ENCODE results near the gene AGAP1. TPM values are rescaled to one million over a fixed set of nuclear protein-coding genes. Genes with fewer than 3 reads are reported as not detected.

The AGAP1 gene
- total and polyA plus RNA-seq, 2 donors = 1.7 to 3.0 TPM

- Histone ChIP-seq H3K4me3 (ENCODE audit: low read length in 2 of 2) (no peak overlapping the region), H3K27me3 (ENCODE audit: control insufficient read depth in 2 of 2, insufficient read depth in 1 of 2, low read length in 1 of 2) (no peaks in the 10 kb centered on the region), H3K4me1 (ENCODE audit: control insufficient read depth in 2 of 2, insufficient read depth in 2 of 2, low read length in 2 of 2) (no peaks in the 10 kb centered on the region), H3K27ac (ENCODE audit: low read depth in 1 of 2, low read length in 1 of 2) (no peak overlapping the region), H3K36me3 (ENCODE audit: control insufficient read depth in 2 of 2, insufficient read depth in 2 of 2, low read length in 1 of 2) (no peaks in the 10 kb centered on the region), H3K9me3 (ENCODE audit: control insufficient read depth in 2 of 2, insufficient read depth in 1 of 2, low read length in 1 of 2) (no peaks in the 10 kb centered on the region)
- no peak for DNase-seq (ENCODE audit: low read depth in 6 of 9, low spot score in 9 of 9)
- 95% methylated on average over 2 of the region's 2 CpGs for WGBS
Observed at GRCh38 chr2:236095504-236095903, 601.7 kb downstream of the AGAP1 start.

DNA sequence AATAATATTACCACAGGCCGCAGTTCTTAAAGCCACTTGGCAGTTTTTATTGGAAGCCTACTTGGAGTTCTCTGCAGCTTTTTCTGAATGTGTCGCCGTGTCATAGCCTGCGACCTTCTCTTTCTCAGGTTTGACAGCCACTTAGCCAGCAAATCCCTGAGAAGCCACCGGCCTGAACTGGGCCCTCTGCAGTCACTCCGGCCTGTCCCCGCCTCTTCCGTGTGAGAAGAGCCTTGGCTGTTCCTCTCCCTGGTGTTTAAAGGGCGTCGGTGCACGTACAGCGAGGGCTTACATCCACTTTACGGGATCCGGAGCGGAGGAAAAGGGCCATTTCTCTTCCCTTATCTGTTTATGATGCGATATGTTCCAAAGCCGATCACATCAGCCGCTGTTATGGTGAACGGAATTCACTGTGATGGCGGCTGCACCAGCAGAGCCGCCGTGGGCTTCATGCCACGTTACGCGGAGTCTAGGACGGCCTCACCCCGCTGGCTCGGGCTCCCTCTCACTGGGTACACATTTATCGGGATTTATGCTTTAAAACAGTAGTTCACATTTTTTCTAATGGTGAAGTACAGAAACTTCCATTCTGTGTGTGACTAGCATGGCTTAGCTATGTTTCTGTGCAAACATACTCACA is 607.6 kb downstream of the AGAP1 start:
- Histone ChIP-seq H3K36me3 (ENCODE audit: control insufficient read depth in 2 of 2, insufficient read depth in 2 of 2, low read length in 1 of 2) (no peaks in the 10 kb centered on the region), H3K27me3 (ENCODE audit: control insufficient read depth in 2 of 2, insufficient read depth in 1 of 2, low read length in 1 of 2) (no peaks in the 10 kb centered on the region), H3K4me3 (ENCODE audit: low read length in 2 of 2) (no peak overlapping the region), H3K27ac (ENCODE audit: low read depth in 1 of 2, low read length in 1 of 2) (no peak overlapping the region), H3K9me3 (ENCODE audit: control insufficient read depth in 2 of 2, insufficient read depth in 1 of 2, low read length in 1 of 2) (no peaks in the 10 kb centered on the region), H3K4me1 (ENCODE audit: control insufficient read depth in 2 of 2, insufficient read depth in 2 of 2, low read length in 2 of 2) (no peaks in the 10 kb centered on the region)
- WGBS = 96% methylated on average over 29 of the region's 29 CpGs
- DNase-seq (ENCODE audit: low read depth in 6 of 9, low spot score in 9 of 9) = no peak

- H3K4me3 ChIP-seq (ENCODE audit: low read length in 2 of 2) = no peak overlapping the region
- peaks cover 0 to 9% of the 10 kb centered on the region in 2 donors for H3K27me3 ChIP-seq (ENCODE audit: control insufficient read depth in 2 of 2, insufficient read depth in 1 of 2, low read length in 1 of 2)
- no peaks in the 10 kb centered on the region for H3K9me3 ChIP-seq (ENCODE audit: control insufficient read depth in 2 of 2, insufficient read depth in 1 of 2, low read length in 1 of 2)
- H3K27ac ChIP-seq (ENCODE audit: low read depth in 1 of 2, low read length in 1 of 2) = no peak overlapping the region
- DNase-seq (ENCODE audit: low read depth in 6 of 9, low spot score in 9 of 9) = no peak
- H3K36me3 ChIP-seq (ENCODE audit: control insufficient read depth in 2 of 2, insufficient read depth in 2 of 2, low read length in 1 of 2) = no peaks in the 10 kb centered on the region
- 94% methylated on average over 10 of the region's 10 CpGs for WGBS
- H3K4me1 ChIP-seq (ENCODE audit: control insufficient read depth in 2 of 2, insufficient read depth in 2 of 2, low read length in 2 of 2) = no peaks in the 10 kb centered on the region
Observed at GRCh38 chr2:236102971-236103370, 609.1 kb downstream of the AGAP1 start.

GRCh38 chr2:236103981-236104380 is 610.1 kb downstream of the AGAP1 start:
- Histone ChIP-seq H3K4me1 (ENCODE audit: control insufficient read depth in 2 of 2, insufficient read depth in 2 of 2, low read length in 2 of 2) (no peaks in the 10 kb centered on the region), H3K4me3 (ENCODE audit: low read length in 2 of 2) (no peak overlapping the region), H3K9me3 (ENCODE audit: control insufficient read depth in 2 of 2, insufficient read depth in 1 of 2, low read length in 1 of 2) (no peaks in the 10 kb centered on the region), H3K27ac (ENCODE audit: low read depth in 1 of 2, low read length in 1 of 2) (no peak overlapping the region), H3K27me3 (ENCODE audit: control insufficient read depth in 2 of 2, insufficient read depth in 1 of 2, low read length in 1 of 2) (peaks cover 0 to 19% of the 10 kb centered on the region in 2 donors), H3K36me3 (ENCODE audit: control insufficient read depth in 2 of 2, insufficient read depth in 2 of 2, low read length in 1 of 2) (no peaks in the 10 kb centered on the region)
- no peak for DNase-seq (ENCODE audit: low read depth in 6 of 9, low spot score in 9 of 9)
- 96% methylated on average over 9 of the region's 9 CpGs for WGBS

- WGBS = 95% methylated on average over 16 of the region's 16 CpGs
- no peaks in the 10 kb centered on the region for H3K4me1 ChIP-seq (ENCODE audit: control insufficient read depth in 2 of 2, insufficient read depth in 2 of 2, low read length in 2 of 2)
- H3K36me3 ChIP-seq (ENCODE audit: control insufficient read depth in 2 of 2, insufficient read depth in 2 of 2, low read length in 1 of 2) = no peaks in the 10 kb centered on the region
- H3K9me3 ChIP-seq (ENCODE audit: control insufficient read depth in 2 of 2, insufficient read depth in 1 of 2, low read length in 1 of 2) = no peaks in the 10 kb centered on the region
- no peak overlapping the region for H3K27ac ChIP-seq (ENCODE audit: low read depth in 1 of 2, low read length in 1 of 2)
- no peak overlapping the region for H3K4me3 ChIP-seq (ENCODE audit: low read length in 2 of 2)
- no peak for DNase-seq (ENCODE audit: low read depth in 6 of 9, low spot score in 9 of 9)
- H3K27me3 ChIP-seq (ENCODE audit: control insufficient read depth in 2 of 2, insufficient read depth in 1 of 2, low read length in 1 of 2) = peaks cover 0 to 24% of the 10 kb centered on the region in 2 donors
Observed at GRCh38 chr2:236105955-236106607, 612.2 kb downstream of the AGAP1 start.

GRCh38 chr2:236106761-236107160 is 612.9 kb downstream of the AGAP1 start:
- 84% methylated on average over 10 of the region's 10 CpGs for WGBS
- H3K4me1 ChIP-seq (ENCODE audit: control insufficient read depth in 2 of 2, insufficient read depth in 2 of 2, low read length in 2 of 2) = no peaks in the 10 kb centered on the region
- no peak overlapping the region for H3K4me3 ChIP-seq (ENCODE audit: low read length in 2 of 2)
- H3K27me3 ChIP-seq (ENCODE audit: control insufficient read depth in 2 of 2, insufficient read depth in 1 of 2, low read length in 1 of 2) = peaks cover 0 to 24% of the 10 kb centered on the region in 2 donors
- no peak overlapping the region for H3K27ac ChIP-seq (ENCODE audit: low read depth in 1 of 2, low read length in 1 of 2)
- H3K36me3 ChIP-seq (ENCODE audit: control insufficient read depth in 2 of 2, insufficient read depth in 2 of 2, low read length in 1 of 2) = no peaks in the 10 kb centered on the region
- H3K9me3 ChIP-seq (ENCODE audit: control insufficient read depth in 2 of 2, insufficient read depth in 1 of 2, low read length in 1 of 2) = no peaks in the 10 kb centered on the region
- no peak for DNase-seq (ENCODE audit: low read depth in 6 of 9, low spot score in 9 of 9)

GRCh38 chr2:236107536-236107935 is 613.7 kb downstream of the AGAP1 start:
- no peak for DNase-seq (ENCODE audit: low read depth in 6 of 9, low spot score in 9 of 9)
- 91% methylated on average over 11 of the region's 11 CpGs for WGBS

GRCh38 chr2:236107942-236108625 is 614.2 kb downstream of the AGAP1 start:
- WGBS = 29% methylated on average over 20 of the region's 20 CpGs
- H3K27me3 ChIP-seq (ENCODE audit: control insufficient read depth in 2 of 2, insufficient read depth in 1 of 2, low read length in 1 of 2) = peaks cover 0 to 24% of the 10 kb centered on the region in 2 donors
- no peaks in the 10 kb centered on the region for H3K9me3 ChIP-seq (ENCODE audit: control insufficient read depth in 2 of 2, insufficient read depth in 1 of 2, low read length in 1 of 2)

More at GRCh38 chr2:236107536-236107935, 613.7 kb downstream of the AGAP1 start:
- Histone ChIP-seq H3K4me3 (ENCODE audit: low read length in 2 of 2) (no peak overlapping the region), H3K9me3 (ENCODE audit: control insufficient read depth in 2 of 2, insufficient read depth in 1 of 2, low read length in 1 of 2) (no peaks in the 10 kb centered on the region), H3K4me1 (ENCODE audit: control insufficient read depth in 2 of 2, insufficient read depth in 2 of 2, low read length in 2 of 2) (no peaks in the 10 kb centered on the region), H3K27ac (ENCODE audit: low read depth in 1 of 2, low read length in 1 of 2) (no peak overlapping the region), H3K36me3 (ENCODE audit: control insufficient read depth in 2 of 2, insufficient read depth in 2 of 2, low read length in 1 of 2) (no peaks in the 10 kb centered on the region), H3K27me3 (ENCODE audit: control insufficient read depth in 2 of 2, insufficient read depth in 1 of 2, low read length in 1 of 2) (peaks cover 0 to 24% of the 10 kb centered on the region in 2 donors)

GRCh38 chr2:236109061-236109460 is 615.2 kb downstream of the AGAP1 start:
- WGBS = 93% methylated on average over 5 of the region's 5 CpGs
- DNase-seq (ENCODE audit: low read depth in 6 of 9, low spot score in 9 of 9) = no peak
- peaks cover 0 to 24% of the 10 kb centered on the region in 2 donors for H3K27me3 ChIP-seq (ENCODE audit: control insufficient read depth in 2 of 2, insufficient read depth in 1 of 2, low read length in 1 of 2)

More at GRCh38 chr2:236107942-236108625, 614.2 kb downstream of the AGAP1 start:
- Histone ChIP-seq H3K27ac (ENCODE audit: low read depth in 1 of 2, low read length in 1 of 2) (no peak overlapping the region), H3K36me3 (ENCODE audit: control insufficient read depth in 2 of 2, insufficient read depth in 2 of 2, low read length in 1 of 2) (no peaks in the 10 kb centered on the region), H3K4me1 (ENCODE audit: control insufficient read depth in 2 of 2, insufficient read depth in 2 of 2, low read length in 2 of 2) (no peaks in the 10 kb centered on the region), H3K4me3 (ENCODE audit: low read length in 2 of 2) (no peak overlapping the region)
- DNase-seq (ENCODE audit: low read depth in 6 of 9, low spot score in 9 of 9) = no peak

More at GRCh38 chr2:236109061-236109460, 615.2 kb downstream of the AGAP1 start:
- H3K9me3 ChIP-seq (ENCODE audit: control insufficient read depth in 2 of 2, insufficient read depth in 1 of 2, low read length in 1 of 2) = no peaks in the 10 kb centered on the region
- no peak overlapping the region for H3K4me3 ChIP-seq (ENCODE audit: low read length in 2 of 2)
- H3K4me1 ChIP-seq (ENCODE audit: control insufficient read depth in 2 of 2, insufficient read depth in 2 of 2, low read length in 2 of 2) = no peaks in the 10 kb centered on the region
- no peak overlapping the region for H3K27ac ChIP-seq (ENCODE audit: low read depth in 1 of 2, low read length in 1 of 2)
- no peaks in the 10 kb centered on the region for H3K36me3 ChIP-seq (ENCODE audit: control insufficient read depth in 2 of 2, insufficient read depth in 2 of 2, low read length in 1 of 2)
